HG02852 (cell line): ENCODE data around the gene ABCG1.

Source experiments
- ATAC-seq: cut with Tn5 transposase; IDR thresholded peaks from one replicate; pipeline ENCODE4 v1.9.1; 2021; ENCODE audit warnings: mild to moderate bottlenecking, moderate library complexity; ENCODE audit not compliant: unreplicated experiment

Gene ABCG1

GRCh38 chr21:42343101-42343500, 124.2 kb downstream of the ABCG1 start:
- no peak for ATAC-seq

- ATAC-seq: no peak
Measured at GRCh38 chr21:42343556-42343955, 124.6 kb downstream of the ABCG1 start.

GRCh38 chr21:42343963-42344510, 125.1 kb downstream of the ABCG1 start:
- ATAC-seq: no peak

GRCh38 chr21:42344631-42345030, 125.7 kb downstream of the ABCG1 start:
- ATAC-seq: no peak

- ATAC-seq: no peak
Measured at GRCh38 chr21:42346441-42346840, 127.5 kb downstream of the ABCG1 start.
